ENCODE measurements around the gene KIF23. TPM values are rescaled to one million over a fixed set of nuclear protein-coding genes. Genes with fewer than 3 reads are reported as not detected.
"Not testable (repeated sequence)": the region's sequence is repeated elsewhere in the genome, so short reads cannot be mapped to it uniquely, and the experiment has no call there.

KIF23 gene
- 1.5 TPM for total RNA-seq
- long read RNA-seq, result 0 reads

GRCh38 chr15:69413822-69414700 is at the start of gene KIF23:
Gene KIF23, plus strand, starts transcription at chr15:69414349. Its CDS starts 117 bp downstream, at chr15:69414466.
- DNase-seq (ENCODE audit: missing footprints) (peak; percentile 94), ATAC-seq (peak; percentile 96)
- intact Hi-C loops (cut with DNase I), result no loop called here

- DNase-seq (ENCODE audit: missing footprints) (no peak), ATAC-seq (no peak)
- intact Hi-C loops (cut with DNase I), result no loop called here
Measured at GRCh38 chr15:69367236-69367635, 46.9 kb upstream of the KIF23 start.

- intact Hi-C loops (cut with DNase I), result no loop called here
- DNase-seq (ENCODE audit: missing footprints) (no peak), ATAC-seq (no peak)
Measured at GRCh38 chr15:69369631-69370030, 44.5 kb upstream of the KIF23 start.

GRCh38 chr15:69373406-69373805 is 40.7 kb upstream of the KIF23 start:
- ATAC-seq, result no peak

GRCh38 chr15:69375151-69375790 is 38.9 kb upstream of the KIF23 start:
- intact Hi-C loops (cut with DNase I), result no loop called here
- ATAC-seq (no peak), DNase-seq (ENCODE audit: missing footprints) (no peak)

More at GRCh38 chr15:69373406-69373805, 40.7 kb upstream of the KIF23 start:
- intact Hi-C loops (cut with DNase I), result no loop called here
- DNase-seq (ENCODE audit: missing footprints), result no peak

GRCh38 chr15:69377216-69377970 is 36.8 kb upstream of the KIF23 start:
- intact Hi-C loops (cut with DNase I), result no loop called here

GRCh38 chr15:69380100-69380725 is 33.9 kb upstream of the KIF23 start:
- DNase-seq (ENCODE audit: missing footprints), result no peak
- no peak for ATAC-seq
- intact Hi-C loops (cut with DNase I), result no loop called here

More at GRCh38 chr15:69377216-69377970, 36.8 kb upstream of the KIF23 start:
- DNase-seq (ENCODE audit: missing footprints) (no peak), ATAC-seq (no peak)

GRCh38 chr15:69380726-69381105 is 33.4 kb upstream of the KIF23 start:
- intact Hi-C loops (cut with DNase I), result no loop called here
- DNase-seq (ENCODE audit: missing footprints) (no peak), ATAC-seq (no peak)

- DNase-seq (ENCODE audit: missing footprints); intact Hi-C loops (cut with DNase I); ATAC-seq: not testable (repeated sequence)
Measured at GRCh38 chr15:69382176-69382575, 32.0 kb upstream of the KIF23 start.

GRCh38 chr15:69384066-69384465 is 30.1 kb upstream of the KIF23 start:
- DNase-seq (ENCODE audit: missing footprints); intact Hi-C loops (cut with DNase I); ATAC-seq: not testable (repeated sequence)

GRCh38 chr15:69384626-69385598 is 29.2 kb upstream of the KIF23 start:
- DNase-seq (ENCODE audit: missing footprints) (no peak), ATAC-seq (no peak)

GRCh38 chr15:69385831-69386230 is 28.3 kb upstream of the KIF23 start:
- DNase-seq (ENCODE audit: missing footprints) (no peak), ATAC-seq (no peak)
- intact Hi-C loops (cut with DNase I), result no loop called here

More at GRCh38 chr15:69384626-69385598, 29.2 kb upstream of the KIF23 start:
- intact Hi-C loops (cut with DNase I), result no loop called here

GRCh38 chr15:69386284-69386683 is 27.9 kb upstream of the KIF23 start:
- intact Hi-C loops (cut with DNase I), result no loop called here
- DNase-seq (ENCODE audit: missing footprints), result no peak
- no peak for ATAC-seq

- no peak for DNase-seq (ENCODE audit: missing footprints)
- no peak for ATAC-seq
- intact Hi-C loops (cut with DNase I), result no loop called here
Measured at GRCh38 chr15:69388260-69388705, 25.9 kb upstream of the KIF23 start.

- DNase-seq (ENCODE audit: missing footprints) (no peak), ATAC-seq (peak; percentile 10)
- intact Hi-C loops (cut with DNase I), result no loop called here
Measured at GRCh38 chr15:69389426-69389825, 24.7 kb upstream of the KIF23 start.

- intact Hi-C loops (cut with DNase I), result loop anchor here (5.0 to 10.0 kb wide), 3 partner anchors 123 to 226 kb away; partner anchors contain the start of gene GLCE
- no peak for DNase-seq (ENCODE audit: missing footprints)
Measured at GRCh38 chr15:69390575-69390974, 23.6 kb upstream of the KIF23 start.

GRCh38 chr15:69391046-69391757 is 22.9 kb upstream of the KIF23 start:
- DNase-seq (ENCODE audit: missing footprints) (no peak), ATAC-seq (no peak)
- intact Hi-C loops (cut with DNase I), result loop anchor here (5.0 to 10.0 kb wide), 3 partner anchors 124 to 226 kb away; partner anchors contain the start of gene GLCE

More at GRCh38 chr15:69390575-69390974, 23.6 kb upstream of the KIF23 start:
- no peak for ATAC-seq
